K562 (cell line): Measurements from ENCODE around the gene NEFH. TPM values are rescaled to one million over a fixed set of nuclear protein-coding genes. Genes with fewer than 3 reads are reported as not detected.

Source experiments
- ATAC-seq: fragments of 200-7000 bp; cut with Tn5 transposase; 3 replicates; pipeline ENCODE4 v1.9.1; 2020; ENCODE audit warnings: moderate library complexity
- BruUV-seq: library from RNA; stranded (reverse); fragments of 400-500 nt; replicated peaks from 2 replicates; lab custom pipeline; 2021; lab: Mats Ljungman, UMichigan
- CTCF ChIA-PET: fragments of 300-600 bp; formaldehyde crosslinking; extraction: SDS; loops from one replicate; lab custom pipeline; 2021; ENCODE audit warnings: low intra/inter-chr PET ratio; lab: Yijun Ruan, JAX
- POLR2A ChIA-PET: fragments of 300-600, 350-650 bp; sonication (Branson Sonifier 250); formaldehyde crosslinking; extraction: SDS; loops from one replicate; lab custom pipeline; 2021; ENCODE audit warnings: antibody characterized with exemption, inconsistent platforms; lab: Yijun Ruan, JAX
- DNase-seq, 4 experiments: peaks; one replicate each; pipeline versions ENCODE4 v3.0.0 to v3.0.0-alpha.2; 2011 to 2018; ENCODE audit warnings: low spot score in 3 of 4, mixed read lengths in 3 of 4; ENCODE audit errors: extremely low read depth in 1 of 4
- FAIRE-seq: peaks from 2 replicates; lab custom pipeline; 2011; peaks lifted over from hg19 to GRCh38; lab: Jason Lieb, UNC
- H2AFZ ChIP-seq: 2 replicates; pipeline ENCODE4 v1.6.0; 2011; ENCODE audit warnings: low read depth, low read length, control low read depth, inconsistent platforms
- H3K27ac ChIP-seq: fragments of 200-600 bp; 3 replicates; pipeline ENCODE4 v1.8.0; 2011; ENCODE audit warnings: low read depth, mild to moderate bottlenecking, control low read depth, inconsistent platforms, low read length, moderate library complexity, mixed read lengths; ENCODE audit errors: extremely low read depth
- H3K27me3 ChIP-seq, 2 experiments: fragments of 300-600 bp in 1 of 2; 2 replicates in 1 of 2; 3 replicates in 1 of 2; pipeline versions ENCODE4 v1.6.0 to v1.8.0; 2011; ENCODE audit warnings: inconsistent platforms in 2 of 2, low read length in 2 of 2, mild to moderate bottlenecking in 1 of 2, mixed read lengths in 1 of 2, moderate library complexity in 1 of 2; ENCODE audit not compliant: control insufficient read depth in 2 of 2, insufficient read depth in 2 of 2
- H3K36me3 ChIP-seq: fragments of 300-600 bp; 3 replicates; pipeline ENCODE4 v1.8.0; 2011; ENCODE audit warnings: mild to moderate bottlenecking, low read length, inconsistent platforms; ENCODE audit not compliant: control insufficient read depth, insufficient read depth
- H3K4me1 ChIP-seq, 2 experiments: fragments of 200-600 bp in 1 of 2; replicated peaks in 1 of 2; 2 replicates in 1 of 2; 3 replicates in 1 of 2; pipeline versions ENCODE4 v1.5.1 to v1.8.0; 2011; ENCODE audit warnings: inconsistent platforms in 2 of 2, low read length in 2 of 2, mild to moderate bottlenecking in 1 of 2, mixed read lengths in 1 of 2, moderate library complexity in 1 of 2; ENCODE audit not compliant: control insufficient read depth in 2 of 2, insufficient read depth in 2 of 2
- H3K4me2 ChIP-seq: 2 replicates; pipeline ENCODE4 v1.6.1; 2011; ENCODE audit warnings: low read length, control low read depth, inconsistent platforms, mixed read lengths; ENCODE audit not compliant: insufficient read depth
- H3K4me3 ChIP-seq: fragments of 200-600 bp; sonication (generic), shearing (Covaris generic); 2 replicates; pipeline ENCODE4 v1.5.1; 2016; ENCODE audit warnings: control low read depth, inconsistent platforms
- H3K79me2 ChIP-seq: fragments of 200-600 bp; 3 replicates; pipeline ENCODE4 v1.8.0; 2011; ENCODE audit warnings: low read length, inconsistent platforms; ENCODE audit not compliant: control insufficient read depth, insufficient read depth
- H3K9ac ChIP-seq, 2 experiments: 2 replicates each; pipeline versions ENCODE4 v1.6.0 to v1.6.1; 2011; ENCODE audit warnings: low read depth in 2 of 2, low read length in 2 of 2, control low read depth in 1 of 2, inconsistent platforms in 1 of 2, mild to moderate bottlenecking in 1 of 2, mixed read lengths in 1 of 2; ENCODE audit not compliant: insufficient read depth in 1 of 2
- H3K9me1 ChIP-seq: one replicate; pipeline ENCODE4 v1.6.0; 2011; ENCODE audit warnings: inconsistent platforms, mild to moderate bottlenecking, low read length, moderate library complexity; ENCODE audit not compliant: control insufficient read depth, insufficient read depth
- H3K9me3 ChIP-seq: replicated peaks from 2 replicates; pipeline ENCODE4 v1.5.1; 2011; ENCODE audit warnings: low read depth, low read length, inconsistent platforms; ENCODE audit not compliant: control insufficient read depth, insufficient read depth
- H4K20me1 ChIP-seq: replicated peaks from 2 replicates; pipeline ENCODE4 v1.6.1; 2011; ENCODE audit warnings: low read length, inconsistent platforms, mixed read lengths; ENCODE audit not compliant: control insufficient read depth, insufficient read depth
- CXXC5 ChIP-seq: fragments of 250-450 bp; sonication (Bioruptor Pico); IDR thresholded peaks from 2 replicates; pipeline ENCODE4 v1.8.0; 2022; ENCODE audit warnings: inconsistent platforms, mild to moderate bottlenecking, moderate library complexity
- DDX20 ChIP-seq: fragments of 450-650 bp; IDR thresholded peaks from 2 replicates; pipeline ENCODE4 v1.6.1; 2016; ENCODE audit warnings: missing genetic modification characterization, low read depth, mild to moderate bottlenecking, missing compliant biosample characterization, moderate library complexity
- FOXK1 ChIP-seq: sonication (generic); formaldehyde crosslinking; IDR thresholded peaks from 2 replicates; pipeline ENCODE4 v1.8.0; 2022; ENCODE audit warnings: missing genetic modification reagents, mild to moderate bottlenecking, borderline replicate concordance
- KHSRP ChIP-seq: fragments of 450-650 bp; IDR thresholded peaks from 2 replicates; pipeline ENCODE4 v1.6.1; 2017
- POLR2B ChIP-seq: fragments of 450-650 bp; IDR thresholded peaks from 2 replicates; pipeline ENCODE4 v1.6.1; 2018; ENCODE audit warnings: low read depth; ENCODE audit not compliant: partially characterized antibody
- RFX5 ChIP-seq: IDR thresholded peaks from 2 replicates; pipeline ENCODE4 v1.6.1; 2011; ENCODE audit warnings: low read depth, mild to moderate bottlenecking, improper control_type of control experiment, low read length
- TAL1 ChIP-seq: fragments of 450-650 bp; IDR thresholded peaks from 2 replicates; pipeline ENCODE4 v1.6.1; 2016; ENCODE audit warnings: mild to moderate bottlenecking
- ZNF3 ChIP-seq: fragments of 250-450 bp; sonication (Bioruptor Pico); IDR thresholded peaks from 2 replicates; pipeline ENCODE4 v1.5.0; 2021; ENCODE audit warnings: mild to moderate bottlenecking, moderate library complexity
- ZNF347 ChIP-seq: fragments of 450-650 bp; formaldehyde crosslinking; IDR thresholded peaks from 2 replicates; pipeline ENCODE4 v1.4.0; 2020; ENCODE audit warnings: low read depth, mild to moderate bottlenecking, moderate library complexity
- ZNF589 ChIP-seq: fragments of 200-800 bp; sonication (Bioruptor generic); IDR thresholded peaks from 2 replicates; pipeline ENCODE4 v1.6.1; 2016; ENCODE audit warnings: low read depth, missing genetic modification characterization, missing compliant biosample characterization
- WGBS: fragments of 100-300 bp; shearing (Covaris generic); methylation state at CpG from one replicate; pipeline ENCODE4 v1.1.6; 2016; ENCODE audit warnings: low coverage, mixed read lengths; ENCODE audit not compliant: insufficient coverage; ENCODE audit errors: missing lambda C conversion rate; 5-methylcytosine and 5-hydroxymethylcytosine counted together
- in situ Hi-C: fragments of 300-500 bp; cut with MboI; formaldehyde crosslinking; loops from 4 replicates; pipeline ENCODE4 v1.15.0; 2018; ENCODE audit warnings: inconsistent platforms, mixed read lengths
- intact Hi-C: fragments of 100-400 bp; cut with micrococcal nuclease; formaldehyde crosslinking; loops from 2 replicates; pipeline ENCODE4 v1.14.2; 2022
- polyA plus RNA-seq, 8 experiments: library from polyadenylated mRNA; depleted of rRNA in 4 of 8; stranded (reverse) in 5 of 8; unstranded in 3 of 8; fragments of >200 nt; fragmentation: Nextera tagmentation in 2 of 8; fragmentation: Illumina TruSeq in 1 of 8; extraction: Ambion mirVana in 2 of 8; extraction: Trizol in 1 of 8; gene quantifications; 2 replicates each; pipeline versions ENCODE4 v1.2.1 to v1.2.3, GENCODE V29; 2011 to 2014; ENCODE audit warnings: inconsistent platforms in 1 of 8, missing spikeins in 1 of 8
- total RNA-seq, 7 experiments: library from RNA; depleted of rRNA in 6 of 7; stranded (reverse); fragments of >200 nt in 6 of 7; fragmentation: Illumina TruSeq in 2 of 7; extraction: Trizol in 2 of 7; gene quantifications; 2 replicates each; pipeline versions ENCODE4 v1.2.1 to v1.2.3, GENCODE V29; 2011 to 2021; ENCODE audit warnings: low replicate concordance in 1 of 7
- TF ChIP-seq, protein P1 (sequence below): IDR thresholded peaks from 2 replicates; pipeline ENCODE4 v1.6.1; 2011; ENCODE audit not compliant: insufficient read length; ENCODE audit errors: extremely low read depth
- TF ChIP-seq, protein P2 (sequence below): fragments of 250-450 bp; sonication (Bioruptor Pico); IDR thresholded peaks from 2 replicates; pipeline ENCODE4 v1.9.0; 2021; ENCODE audit warnings: mild to moderate bottlenecking
- TF ChIP-seq, protein P3 (sequence below): fragments of 250-450 bp; sonication (Bioruptor Pico); IDR thresholded peaks from 2 replicates; pipeline ENCODE4 v1.9.0; 2021; ENCODE audit warnings: mild to moderate bottlenecking, inconsistent platforms
- TF ChIP-seq, protein P4 (sequence below): fragments of 250-450 bp; sonication (Bioruptor Pico); IDR thresholded peaks from 2 replicates; pipeline ENCODE4 v1.4.0; 2020; ENCODE audit warnings: mild to moderate bottlenecking, moderate library complexity, borderline replicate concordance

The NEFH gene
- total and polyA plus RNA-seq, 9 of the 15 experiments (the other 6 are each of a cell fraction or from before 2014, with no cell fraction given): 2.3 to 26.9 (median 10.8) TPM

DNA sequence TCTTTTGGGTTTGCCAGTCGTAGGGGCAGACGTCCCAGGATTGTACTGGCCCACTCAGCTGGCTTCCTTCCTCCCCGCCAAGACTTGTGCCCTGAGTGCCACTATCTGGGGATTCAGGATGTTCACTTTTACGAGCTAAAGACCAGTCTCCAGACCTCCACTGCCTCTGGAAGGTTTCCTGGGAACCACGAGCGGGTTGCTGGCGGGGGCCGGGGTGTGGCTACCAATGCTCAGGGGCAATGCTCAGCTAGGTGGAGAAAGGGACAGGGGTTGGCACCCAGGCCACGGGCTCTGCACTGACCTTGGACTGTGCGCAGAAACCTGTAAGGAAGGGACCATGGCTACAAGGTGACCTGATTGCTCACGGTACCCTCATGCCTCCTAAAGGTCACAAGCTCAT lies 2.2 kb downstream of the NEFH start (continued):
- TF ChIP-seq, protein P1, sequence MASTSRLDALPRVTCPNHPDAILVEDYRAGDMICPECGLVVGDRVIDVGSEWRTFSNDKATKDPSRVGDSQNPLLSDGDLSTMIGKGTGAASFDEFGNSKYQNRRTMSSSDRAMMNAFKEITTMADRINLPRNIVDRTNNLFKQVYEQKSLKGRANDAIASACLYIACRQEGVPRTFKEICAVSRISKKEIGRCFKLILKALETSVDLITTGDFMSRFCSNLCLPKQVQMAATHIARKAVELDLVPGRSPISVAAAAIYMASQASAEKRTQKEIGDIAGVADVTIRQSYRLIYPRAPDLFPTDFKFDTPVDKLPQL: no peak
- TF ChIP-seq, protein P2, sequence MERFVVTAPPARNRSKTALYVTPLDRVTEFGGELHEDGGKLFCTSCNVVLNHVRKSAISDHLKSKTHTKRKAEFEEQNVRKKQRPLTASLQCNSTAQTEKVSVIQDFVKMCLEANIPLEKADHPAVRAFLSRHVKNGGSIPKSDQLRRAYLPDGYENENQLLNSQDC (CRISPR knock-in tag): no peak
- TF ChIP-seq, protein P3, sequence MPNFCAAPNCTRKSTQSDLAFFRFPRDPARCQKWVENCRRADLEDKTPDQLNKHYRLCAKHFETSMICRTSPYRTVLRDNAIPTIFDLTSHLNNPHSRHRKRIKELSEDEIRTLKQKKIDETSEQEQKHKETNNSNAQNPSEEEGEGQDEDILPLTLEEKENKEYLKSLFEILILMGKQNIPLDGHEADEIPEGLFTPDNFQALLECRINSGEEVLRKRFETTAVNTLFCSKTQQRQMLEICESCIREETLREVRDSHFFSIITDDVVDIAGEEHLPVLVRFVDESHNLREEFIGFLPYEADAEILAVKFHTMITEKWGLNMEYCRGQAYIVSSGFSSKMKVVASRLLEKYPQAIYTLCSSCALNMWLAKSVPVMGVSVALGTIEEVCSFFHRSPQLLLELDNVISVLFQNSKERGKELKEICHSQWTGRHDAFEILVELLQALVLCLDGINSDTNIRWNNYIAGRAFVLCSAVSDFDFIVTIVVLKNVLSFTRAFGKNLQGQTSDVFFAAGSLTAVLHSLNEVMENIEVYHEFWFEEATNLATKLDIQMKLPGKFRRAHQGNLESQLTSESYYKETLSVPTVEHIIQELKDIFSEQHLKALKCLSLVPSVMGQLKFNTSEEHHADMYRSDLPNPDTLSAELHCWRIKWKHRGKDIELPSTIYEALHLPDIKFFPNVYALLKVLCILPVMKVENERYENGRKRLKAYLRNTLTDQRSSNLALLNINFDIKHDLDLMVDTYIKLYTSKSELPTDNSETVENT (CRISPR knock-in tag): no peak
- TF ChIP-seq TAL1: no peak

DNA sequence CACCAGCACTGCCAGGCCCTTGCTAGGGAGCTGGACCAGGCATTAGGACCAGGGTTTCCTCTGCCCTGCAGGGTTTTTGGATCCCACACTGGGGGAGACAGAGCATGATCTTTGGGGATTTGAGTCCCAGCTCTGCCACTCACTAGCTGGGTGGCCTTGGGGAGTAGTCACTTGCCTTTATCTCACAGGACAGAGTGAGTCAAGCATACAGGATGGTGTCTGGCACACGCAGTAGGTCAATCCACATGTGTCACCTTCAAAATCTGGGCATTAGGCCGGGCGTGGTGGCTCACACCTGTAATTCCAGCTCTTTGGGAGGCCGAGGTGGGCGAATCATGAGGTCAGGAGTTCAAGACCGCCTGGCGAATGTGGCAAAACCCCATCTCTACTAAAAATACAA lies 2.7 kb downstream of the NEFH start:
- H3K4me1 ChIP-seq: peaks cover 18 to 45% of the 10 kb centered on the region in 2 experiments; a peak in 4 of 5 replicates
- WGBS: 72% methylated on average over 7 of the region's 7 CpGs
- CTCF ChIA-PET: no interaction called here
- ATAC-seq (no peak), FAIRE-seq (no peak), DNase-seq (no peak)
- no peaks in the 10 kb centered on the region for H3K27me3 ChIP-seq
- intact Hi-C loops: no loop called here
- no peak overlapping the region for H2AFZ ChIP-seq
- peaks cover 26% of the 10 kb centered on the region; the same call in 1 of the 3 replicates for H3K36me3 ChIP-seq
- peak overlapping the region; percentile 77 for H3K4me2 ChIP-seq
- no peak overlapping the region for H3K4me3 ChIP-seq
- peaks cover 14% of the 10 kb centered on the region; the same call in 1 of the 2 replicates for H4K20me1 ChIP-seq
- H3K79me2 ChIP-seq: peaks cover 35% of the 10 kb centered on the region
- peak overlapping the region; percentile 68; the same call in 2 of the 3 replicates for H3K27ac ChIP-seq
- peaks cover 10% of the 10 kb centered on the region for H3K9me1 ChIP-seq
- no peaks in the 10 kb centered on the region for H3K9me3 ChIP-seq
- H3K9ac ChIP-seq: peak overlapping the region in 1 of 2 experiments; percentile 54; a peak in 3 of 4 replicates
- in situ Hi-C loops: no loop called here
- POLR2A ChIA-PET: interaction anchor here (0.6 to 0.8 kb wide), 2 partner anchors 12 to 14 kb away, joined by 3 read pairs; no protein-coding TSS in a partner anchor
- BruUV-seq: no TSS peak
- TF ChIP-seq ZNF347 (CRISPR knock-in tag): no peak
- TF ChIP-seq, protein P4, sequence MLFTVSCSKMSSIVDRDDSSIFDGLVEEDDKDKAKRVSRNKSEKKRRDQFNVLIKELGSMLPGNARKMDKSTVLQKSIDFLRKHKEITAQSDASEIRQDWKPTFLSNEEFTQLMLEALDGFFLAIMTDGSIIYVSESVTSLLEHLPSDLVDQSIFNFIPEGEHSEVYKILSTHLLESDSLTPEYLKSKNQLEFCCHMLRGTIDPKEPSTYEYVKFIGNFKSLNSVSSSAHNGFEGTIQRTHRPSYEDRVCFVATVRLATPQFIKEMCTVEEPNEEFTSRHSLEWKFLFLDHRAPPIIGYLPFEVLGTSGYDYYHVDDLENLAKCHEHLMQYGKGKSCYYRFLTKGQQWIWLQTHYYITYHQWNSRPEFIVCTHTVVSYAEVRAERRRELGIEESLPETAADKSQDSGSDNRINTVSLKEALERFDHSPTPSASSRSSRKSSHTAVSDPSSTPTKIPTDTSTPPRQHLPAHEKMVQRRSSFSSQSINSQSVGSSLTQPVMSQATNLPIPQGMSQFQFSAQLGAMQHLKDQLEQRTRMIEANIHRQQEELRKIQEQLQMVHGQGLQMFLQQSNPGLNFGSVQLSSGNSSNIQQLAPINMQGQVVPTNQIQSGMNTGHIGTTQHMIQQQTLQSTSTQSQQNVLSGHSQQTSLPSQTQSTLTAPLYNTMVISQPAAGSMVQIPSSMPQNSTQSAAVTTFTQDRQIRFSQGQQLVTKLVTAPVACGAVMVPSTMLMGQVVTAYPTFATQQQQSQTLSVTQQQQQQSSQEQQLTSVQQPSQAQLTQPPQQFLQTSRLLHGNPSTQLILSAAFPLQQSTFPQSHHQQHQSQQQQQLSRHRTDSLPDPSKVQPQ: no peak
- TF ChIP-seq KHSRP: no peak
- no peak for TF ChIP-seq DDX20 (tag)
- no peak for TF ChIP-seq ZNF3 (CRISPR knock-in tag)
- TF ChIP-seq RFX5: no peak
- TF ChIP-seq ZNF589: no peak
- no peak for TF ChIP-seq FOXK1
- TF ChIP-seq CXXC5 (CRISPR knock-in tag): no peak
- no peak for TF ChIP-seq POLR2B
